Lower leg skin (tissue), 4 donors: ENCODE measurements around the gene TAAR2. TPM values are rescaled to one million over a fixed set of nuclear protein-coding genes. Genes with fewer than 3 reads are reported as not detected.

Source experiments
- DNase-seq, 2 donors: peaks; one replicate each; pipeline ENCODE4 v3.0.0-alpha.2; 2019; ENCODE audit warnings: low spot score in 2 of 2
- H3K4me3 ChIP-seq: fragments of 200-600 bp; sonication (generic); 2 replicates; pipeline ENCODE4 v1.5.1; 2017; ENCODE audit warnings: mild to moderate bottlenecking, low read depth; ENCODE audit not compliant: poor library complexity, severe bottlenecking
- POLR2A ChIP-seq, 2 donors: fragments of 450-650 bp; IDR thresholded peaks; one replicate each; pipeline ENCODE4 v1.6.1; 2016 to 2017; ENCODE audit warnings: antibody characterized with exemption in 2 of 2, mild to moderate bottlenecking in 1 of 2, moderate library complexity in 1 of 2
- WGBS, 2 donors: methylation state at CpG; one replicate each; pipeline ENCODE4 v1.1.5; 2018; 5-methylcytosine and 5-hydroxymethylcytosine counted together
- intact Hi-C: fragments of 100-400 bp; cut with DNase I; formaldehyde crosslinking; loops from one replicate; pipeline ENCODE4 v1.15.0; 2023; ENCODE audit warnings: low total_unique reads
- total RNA-seq, 4 donors: library from RNA; depleted of rRNA; stranded (reverse); fragments of >200 nt; gene quantifications; one replicate each; pipeline ENCODE4 v1.1.0, GENCODE V29; 2016
- TF ChIP-seq, protein P1 (sequence below), 3 donors: fragments of 450-650 bp; IDR thresholded peaks; one replicate each; pipeline ENCODE4 v1.5.1; 2016; ENCODE audit warnings: antibody characterized with exemption in 3 of 3, mild to moderate bottlenecking in 3 of 3, moderate library complexity in 2 of 3

Gene TAAR2
- total RNA-seq, 4 donors from 2014 or later, result not detected

DNA sequence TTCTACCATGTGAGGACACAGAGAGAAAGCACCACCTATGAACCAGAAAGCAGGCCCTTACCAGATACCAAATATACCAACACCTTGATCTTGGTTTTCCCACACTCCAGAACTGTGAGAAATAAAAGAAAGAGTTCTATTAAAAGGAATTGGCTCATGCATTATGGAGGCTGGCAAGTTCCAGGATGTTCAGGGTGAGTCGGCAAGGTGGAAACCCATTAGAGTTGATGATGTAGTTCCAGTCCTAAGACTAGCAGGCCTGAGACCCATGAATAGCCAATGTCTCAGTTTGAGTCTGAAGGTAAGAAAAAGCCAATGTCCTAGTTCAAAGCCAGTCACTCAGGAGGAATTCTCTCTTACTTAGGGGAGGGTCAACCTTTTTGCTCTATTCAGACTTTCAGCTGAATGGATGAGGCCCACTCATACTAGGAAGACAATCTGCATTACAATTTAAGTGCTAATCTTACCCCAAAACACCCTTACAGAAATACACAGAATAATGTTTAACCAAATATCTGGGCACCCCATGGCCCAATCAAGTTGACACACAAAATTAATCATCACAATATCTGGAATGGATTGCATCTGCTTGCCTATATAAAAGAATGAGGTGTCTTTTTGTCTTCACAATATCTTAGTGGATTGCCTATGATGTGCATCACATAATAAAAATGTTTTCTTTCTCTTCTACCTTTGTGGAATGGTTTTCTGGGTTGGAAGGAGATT is 40.4 kb upstream of the TAAR2 start:
- no peak for DNase-seq
- 95 to 96% methylated on average over 1 of the region's 1 CpG for WGBS, 2 donors

DNA sequence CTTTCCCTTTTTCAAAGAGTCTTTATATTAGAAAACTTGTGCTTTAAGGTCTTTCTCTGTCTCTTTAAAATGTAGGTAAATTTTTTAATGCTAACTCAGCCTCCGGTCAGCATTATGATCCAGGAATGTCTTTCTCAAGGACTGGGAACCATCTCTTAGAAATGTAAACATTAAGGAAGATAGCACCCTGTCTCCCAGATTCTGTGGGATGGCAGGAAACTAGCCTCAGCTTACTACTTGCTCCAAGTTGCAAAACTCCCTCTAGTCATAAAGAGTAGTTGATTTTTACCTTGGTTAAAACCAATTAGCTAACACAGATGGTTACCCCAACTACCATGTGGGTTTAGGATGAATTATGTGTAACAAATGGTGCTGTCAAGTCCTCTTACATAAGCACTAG is 39.6 kb upstream of the TAAR2 start:
- no peak for TF ChIP-seq POLR2A (IDR thresholded peaks at IDR 0.05)
- TF ChIP-seq, protein P1, sequence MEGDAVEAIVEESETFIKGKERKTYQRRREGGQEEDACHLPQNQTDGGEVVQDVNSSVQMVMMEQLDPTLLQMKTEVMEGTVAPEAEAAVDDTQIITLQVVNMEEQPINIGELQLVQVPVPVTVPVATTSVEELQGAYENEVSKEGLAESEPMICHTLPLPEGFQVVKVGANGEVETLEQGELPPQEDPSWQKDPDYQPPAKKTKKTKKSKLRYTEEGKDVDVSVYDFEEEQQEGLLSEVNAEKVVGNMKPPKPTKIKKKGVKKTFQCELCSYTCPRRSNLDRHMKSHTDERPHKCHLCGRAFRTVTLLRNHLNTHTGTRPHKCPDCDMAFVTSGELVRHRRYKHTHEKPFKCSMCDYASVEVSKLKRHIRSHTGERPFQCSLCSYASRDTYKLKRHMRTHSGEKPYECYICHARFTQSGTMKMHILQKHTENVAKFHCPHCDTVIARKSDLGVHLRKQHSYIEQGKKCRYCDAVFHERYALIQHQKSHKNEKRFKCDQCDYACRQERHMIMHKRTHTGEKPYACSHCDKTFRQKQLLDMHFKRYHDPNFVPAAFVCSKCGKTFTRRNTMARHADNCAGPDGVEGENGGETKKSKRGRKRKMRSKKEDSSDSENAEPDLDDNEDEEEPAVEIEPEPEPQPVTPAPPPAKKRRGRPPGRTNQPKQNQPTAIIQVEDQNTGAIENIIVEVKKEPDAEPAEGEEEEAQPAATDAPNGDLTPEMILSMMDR (IDR thresholded peaks at IDR 0.05), result no peak
- intact Hi-C loops, result no loop called here
- no peak for DNase-seq
- WGBS, 2 donors, result 74 to 90% methylated on average over 1 of the region's 1 CpG
- no peak overlapping the region for H3K4me3 ChIP-seq

More for the DNA sequence above, 40.4 kb upstream of the TAAR2 start:
- TF ChIP-seq, protein P1 (IDR thresholded peaks at IDR 0.05), result no peak
- no peak for TF ChIP-seq POLR2A (IDR thresholded peaks at IDR 0.05)
- H3K4me3 ChIP-seq, result no peak overlapping the region
- intact Hi-C loops, result no loop called here

DNA sequence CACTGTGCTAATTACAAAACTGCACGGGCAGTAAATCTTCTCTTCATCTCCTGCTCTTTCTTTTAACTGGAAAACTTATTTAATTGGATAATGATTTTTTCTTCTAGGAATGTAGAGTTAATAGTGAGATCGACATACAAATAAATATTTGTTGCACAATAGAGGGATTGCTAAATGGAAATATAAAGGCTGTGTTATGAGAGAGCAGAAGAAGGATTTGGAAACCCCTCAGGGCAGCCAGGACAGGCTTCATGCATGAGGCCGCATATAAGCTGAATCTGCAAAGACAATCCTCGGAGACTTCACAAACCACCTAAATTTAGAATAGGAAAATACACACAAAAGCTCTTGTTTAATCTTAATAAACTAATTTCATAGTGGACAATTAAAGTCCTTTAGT is 37.8 kb upstream of the TAAR2 start:
- TF ChIP-seq, protein P1 (IDR thresholded peaks at IDR 0.05), result no peak
- TF ChIP-seq POLR2A (IDR thresholded peaks at IDR 0.05), result no peak
- intact Hi-C loops, result no loop called here
- no peak overlapping the region for H3K4me3 ChIP-seq
- DNase-seq, result no peak
- 68 to 74% methylated on average over 4 of the region's 4 CpGs for WGBS, 2 donors

DNA sequence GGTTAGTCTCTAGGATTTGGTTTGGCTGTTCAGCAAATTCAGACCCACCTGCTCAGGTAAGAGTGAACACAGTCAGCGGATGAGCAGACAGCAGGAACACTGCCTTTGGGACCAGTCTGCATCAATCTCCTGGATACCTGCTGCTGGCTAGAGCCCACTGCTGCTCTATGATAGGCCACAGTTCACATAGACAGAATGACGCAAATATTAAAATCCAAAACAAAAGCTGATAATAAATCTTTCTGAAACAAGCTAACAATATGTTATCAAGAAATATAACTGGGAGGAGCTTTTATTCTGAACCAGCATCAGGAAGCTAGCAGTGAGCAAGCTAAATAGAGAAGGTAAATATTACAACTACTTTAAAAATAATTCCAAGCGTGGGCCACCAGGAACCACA is 35.0 kb upstream of the TAAR2 start, which contains the start of gene TAAR1:
Gene TAAR1, minus strand, starts transcription at position 101 of the 400 bp plus-strand sequence. CDS start 13,179 bp downstream, outside the sequence.
- TF ChIP-seq, protein P1 (IDR thresholded peaks at IDR 0.05), result no peak
- TF ChIP-seq POLR2A (IDR thresholded peaks at IDR 0.05), result no peak
- intact Hi-C loops, result no loop called here
- WGBS, 2 donors, result 58 to 86% methylated on average over 3 of the region's 3 CpGs

DNA sequence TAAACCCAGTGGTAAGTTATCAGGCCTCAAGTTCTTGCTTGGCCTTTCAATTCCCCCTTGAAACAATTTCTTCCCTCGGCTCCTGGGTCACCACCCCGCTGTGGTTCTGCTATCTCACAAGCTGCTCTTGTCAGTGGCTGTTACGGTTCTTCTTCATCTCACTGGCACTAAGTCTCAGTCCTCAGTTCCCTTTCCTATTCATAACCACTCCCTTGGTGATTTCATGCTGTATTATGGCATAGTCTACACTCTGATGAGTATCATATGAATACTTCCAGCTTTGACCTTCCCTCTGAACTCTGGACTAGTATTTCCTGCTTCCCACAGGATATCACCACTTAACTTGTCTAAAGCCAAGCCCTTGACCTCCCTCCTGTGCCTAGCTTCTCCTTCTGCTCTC is 27.0 kb upstream of the TAAR2 start:
- DNase-seq, result no peak
- intact Hi-C loops, result no loop called here
- H3K4me3 ChIP-seq, result no peak overlapping the region
- WGBS, 2 donors, result 69 to 80% methylated on average over 3 of the region's 3 CpGs
- TF ChIP-seq, protein P1 (IDR thresholded peaks at IDR 0.05), result no peak
- TF ChIP-seq POLR2A (IDR thresholded peaks at IDR 0.05), result no peak

More for the DNA sequence above, 35.0 kb upstream of the TAAR2 start, which contains the start of gene TAAR1:
- H3K4me3 ChIP-seq, result no peak within 1 kb of the TSS
- no peak for DNase-seq
